Spleen (tissue), 7 donors: ENCODE measurements around the gene CHST6.

ENCODE experiments used
- CTCF ChIP-seq, 11 experiments: fragments of 200-600 bp in 7 of 11; fragments of 450-650 bp in 4 of 11; sonication (generic) in 4 of 11; IDR thresholded peaks in 8 of 11; conservative IDR thresholded peaks in 3 of 11; 1 replicate in 7 of 11; 2 replicates in 4 of 11; pipeline versions ENCODE4 v1.4.0 to v1.8.0; 2016 to 2021; ENCODE audit warnings: antibody characterized with exemption in 11 of 11, inconsistent platforms in 4 of 11, mild to moderate bottlenecking in 1 of 11
- POLR2AphosphoS5 ChIP-seq, 3 donors: sonication (generic); formaldehyde crosslinking; IDR thresholded peaks; one replicate each; pipeline ENCODE4 v1.5.1; 2017; ENCODE audit warnings: antibody characterized with exemption in 3 of 3
- donor health status: DM: no; HTN: no; CAD: no; lungs with moderate emphysema.
- donor health status: DM: no; HTN: no; CAD: no.
- donor health status: DM: no; HTN: no; CAD: no.

- TF ChIP-seq CTCF (IDR thresholded peaks at IDR 0.05 in 8 of 11, conservative IDR thresholded peaks at IDR 0.05 in 3 of 11) (no peak), POLR2AphosphoS5 (IDR thresholded peaks at IDR 0.05) (no peak)
Observed at GRCh38 chr16:75535901-75536300, 40.7 kb upstream of the CHST6 start, which contains the start of gene CHST5.
